Type B pancreatic cell (in vitro differentiated cells): Measurements from ENCODE around the gene TYROBP. TPM values are rescaled to one million over a fixed set of nuclear protein-coding genes. Genes with fewer than 3 reads are reported as not detected.

Source experiments
- DNase-seq: peaks from one replicate; pipeline ENCODE4 v3.0.0; 2021; ENCODE audit warnings: mixed read lengths; ENCODE audit not compliant: unreplicated experiment; ENCODE audit errors: extremely low spot score
- H3K27ac Mint-ChIP-seq: 2 replicates; pipeline ENCODE4 v1.8.0; 2021; ENCODE audit warnings: mild to moderate bottlenecking, mixed read lengths
- H3K27me3 Mint-ChIP-seq: 2 replicates; pipeline ENCODE4 v1.8.0; 2021; ENCODE audit warnings: mixed read lengths
- H3K36me3 Mint-ChIP-seq: 2 replicates; pipeline ENCODE4 v1.8.0; 2021; ENCODE audit warnings: mixed read lengths
- H3K4me1 Mint-ChIP-seq: one replicate; pipeline ENCODE4 v1.8.0; 2021; ENCODE audit warnings: mixed read lengths; ENCODE audit not compliant: unreplicated experiment
- H3K4me3 Mint-ChIP-seq: 2 replicates; pipeline ENCODE4 v1.8.0; 2021; ENCODE audit warnings: mild to moderate bottlenecking, mixed read lengths
- H3K9me3 Mint-ChIP-seq: 2 replicates; pipeline ENCODE4 v1.8.0; 2021; ENCODE audit warnings: mixed read lengths
- total RNA-seq: library from RNA; stranded (reverse); gene quantifications from 2 replicates; pipeline ENCODE4 v1.2.1, GENCODE V29; 2021; ENCODE audit warnings: low replicate concordance
- TF ChIP-seq, protein P1 (sequence below): fragments of 200-600 bp; sonication (generic); conservative IDR thresholded peaks from 2 replicates; pipeline ENCODE4 v1.5.0; 2021; ENCODE audit warnings: antibody characterized with exemption, mild to moderate bottlenecking

Gene TYROBP
- total RNA-seq, 1 donor from 2014 or later, result not detected

DNA sequence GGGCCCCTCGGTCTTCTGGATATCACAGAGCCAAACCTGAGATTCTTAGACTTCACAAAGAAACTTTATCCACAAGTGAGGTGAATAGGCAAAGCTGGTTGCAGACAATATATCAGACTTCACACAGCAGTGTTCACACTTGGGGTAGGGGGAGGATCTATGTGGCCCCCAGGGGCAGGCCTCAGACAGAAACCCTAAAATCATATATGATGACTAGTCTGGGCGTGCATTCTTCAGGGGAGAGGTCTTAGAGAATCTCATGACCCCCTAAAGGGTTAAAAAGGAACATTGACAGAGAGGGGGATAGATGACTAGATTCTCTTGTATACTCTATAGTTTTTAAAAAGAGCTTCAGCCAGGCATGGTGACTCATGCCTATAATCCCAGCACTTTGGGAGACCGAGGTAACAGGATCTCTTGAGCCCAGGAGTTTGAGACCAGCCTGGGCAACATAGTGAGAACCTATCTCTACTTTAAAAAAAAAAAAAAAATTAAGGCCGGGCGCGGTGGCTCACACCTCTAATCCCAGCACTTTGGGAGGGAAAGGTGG lies 2.8 kb downstream of the TYROBP start:
- Mint-ChIP-seq H3K4me3 (no peak overlapping the region), H3K9me3 (no peaks in the 10 kb centered on the region), H3K27ac (no peak overlapping the region), H3K4me1 (peaks cover 17% of the 10 kb centered on the region), H3K27me3 (peaks cover 22% of the 10 kb centered on the region), H3K36me3 (no peaks in the 10 kb centered on the region)
- DNase-seq, result no peak
- TF ChIP-seq, protein P1, sequence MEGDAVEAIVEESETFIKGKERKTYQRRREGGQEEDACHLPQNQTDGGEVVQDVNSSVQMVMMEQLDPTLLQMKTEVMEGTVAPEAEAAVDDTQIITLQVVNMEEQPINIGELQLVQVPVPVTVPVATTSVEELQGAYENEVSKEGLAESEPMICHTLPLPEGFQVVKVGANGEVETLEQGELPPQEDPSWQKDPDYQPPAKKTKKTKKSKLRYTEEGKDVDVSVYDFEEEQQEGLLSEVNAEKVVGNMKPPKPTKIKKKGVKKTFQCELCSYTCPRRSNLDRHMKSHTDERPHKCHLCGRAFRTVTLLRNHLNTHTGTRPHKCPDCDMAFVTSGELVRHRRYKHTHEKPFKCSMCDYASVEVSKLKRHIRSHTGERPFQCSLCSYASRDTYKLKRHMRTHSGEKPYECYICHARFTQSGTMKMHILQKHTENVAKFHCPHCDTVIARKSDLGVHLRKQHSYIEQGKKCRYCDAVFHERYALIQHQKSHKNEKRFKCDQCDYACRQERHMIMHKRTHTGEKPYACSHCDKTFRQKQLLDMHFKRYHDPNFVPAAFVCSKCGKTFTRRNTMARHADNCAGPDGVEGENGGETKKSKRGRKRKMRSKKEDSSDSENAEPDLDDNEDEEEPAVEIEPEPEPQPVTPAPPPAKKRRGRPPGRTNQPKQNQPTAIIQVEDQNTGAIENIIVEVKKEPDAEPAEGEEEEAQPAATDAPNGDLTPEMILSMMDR, result no peak

DNA sequence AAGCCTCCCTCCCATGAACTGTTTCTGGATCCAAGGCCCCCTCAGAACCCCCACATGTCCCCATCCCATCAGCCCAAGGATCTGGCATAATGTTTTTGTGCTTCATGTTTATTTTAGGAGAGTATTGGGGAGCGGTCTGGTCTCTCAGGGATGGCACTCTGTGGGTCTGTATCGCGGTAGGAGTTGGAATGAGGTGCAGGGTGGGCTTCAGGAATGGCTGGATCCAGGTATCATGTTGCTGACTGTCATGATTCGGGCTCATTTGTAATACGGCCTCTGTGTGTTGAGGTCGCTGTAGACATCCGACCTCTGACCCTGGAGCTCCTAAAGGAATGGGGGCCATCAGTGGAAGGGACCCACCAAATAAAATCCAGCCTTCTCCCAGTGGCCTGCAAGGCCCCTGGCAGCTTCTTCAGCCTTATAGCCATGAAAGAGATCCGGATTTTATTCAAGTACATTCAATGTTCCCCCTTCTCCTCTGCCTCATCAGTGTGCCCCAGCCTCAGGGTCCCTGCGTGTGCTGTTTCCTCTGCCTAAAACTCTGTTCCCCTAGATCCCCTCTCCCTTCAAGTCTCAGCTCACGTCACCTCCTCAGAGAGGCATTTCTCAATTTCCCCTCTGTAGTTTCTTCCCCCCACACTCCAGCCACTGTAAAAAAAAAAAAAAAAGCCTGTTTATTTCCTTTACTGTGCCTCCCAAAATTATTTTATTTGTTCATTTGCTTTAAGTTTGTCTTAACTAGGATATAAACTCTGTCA lies 3.6 kb downstream of the TYROBP start:
- Mint-ChIP-seq H3K36me3 (no peaks in the 10 kb centered on the region), H3K9me3 (no peaks in the 10 kb centered on the region), H3K27ac (no peak overlapping the region), H3K4me1 (peaks cover 17% of the 10 kb centered on the region), H3K4me3 (no peak overlapping the region), H3K27me3 (peaks cover 22% of the 10 kb centered on the region)
- no peak for DNase-seq
- TF ChIP-seq, protein P1, result no peak

DNA sequence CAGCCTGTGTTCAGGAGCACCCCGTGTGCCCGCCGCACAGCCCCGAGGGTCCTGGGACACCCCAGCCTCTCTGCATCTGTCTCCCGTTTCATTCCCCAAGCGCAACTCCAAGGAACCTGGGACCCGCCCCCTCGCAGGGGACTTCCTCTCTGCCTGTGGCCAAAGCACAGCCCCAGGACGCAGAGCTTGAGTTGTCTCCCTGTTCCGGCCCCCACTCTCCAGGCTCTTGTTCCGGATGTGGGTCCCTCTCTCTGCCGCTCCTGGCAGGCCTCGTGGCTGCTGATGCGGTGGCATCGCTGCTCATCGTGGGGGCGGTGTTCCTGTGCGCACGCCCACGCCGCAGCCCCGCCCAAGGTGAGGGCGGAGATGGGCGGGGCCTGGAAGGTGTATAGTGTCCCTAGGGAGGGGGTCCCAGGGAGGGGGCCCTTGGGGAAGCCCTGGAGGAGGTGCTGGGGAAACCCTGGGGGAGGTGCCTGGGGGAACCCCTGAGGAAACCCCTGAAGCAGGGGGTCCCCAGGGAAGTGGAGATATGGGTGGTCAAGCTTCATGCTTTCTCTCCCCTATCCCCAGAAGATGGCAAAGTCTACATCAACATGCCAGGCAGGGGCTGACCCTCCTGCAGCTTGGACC lies 4.4 kb downstream of the TYROBP start:
- peaks cover 17% of the 10 kb centered on the region for H3K4me1 Mint-ChIP-seq
- peaks cover 22% of the 10 kb centered on the region for H3K27me3 Mint-ChIP-seq
- peak overlapping the region; percentile 66 for H3K4me3 Mint-ChIP-seq
- H3K27ac Mint-ChIP-seq, result peak overlapping the region; percentile 64
- H3K36me3 Mint-ChIP-seq, result no peaks in the 10 kb centered on the region
- TF ChIP-seq, protein P1, result no peak
- no peak for DNase-seq
- H3K9me3 Mint-ChIP-seq, result no peaks in the 10 kb centered on the region

DNA sequence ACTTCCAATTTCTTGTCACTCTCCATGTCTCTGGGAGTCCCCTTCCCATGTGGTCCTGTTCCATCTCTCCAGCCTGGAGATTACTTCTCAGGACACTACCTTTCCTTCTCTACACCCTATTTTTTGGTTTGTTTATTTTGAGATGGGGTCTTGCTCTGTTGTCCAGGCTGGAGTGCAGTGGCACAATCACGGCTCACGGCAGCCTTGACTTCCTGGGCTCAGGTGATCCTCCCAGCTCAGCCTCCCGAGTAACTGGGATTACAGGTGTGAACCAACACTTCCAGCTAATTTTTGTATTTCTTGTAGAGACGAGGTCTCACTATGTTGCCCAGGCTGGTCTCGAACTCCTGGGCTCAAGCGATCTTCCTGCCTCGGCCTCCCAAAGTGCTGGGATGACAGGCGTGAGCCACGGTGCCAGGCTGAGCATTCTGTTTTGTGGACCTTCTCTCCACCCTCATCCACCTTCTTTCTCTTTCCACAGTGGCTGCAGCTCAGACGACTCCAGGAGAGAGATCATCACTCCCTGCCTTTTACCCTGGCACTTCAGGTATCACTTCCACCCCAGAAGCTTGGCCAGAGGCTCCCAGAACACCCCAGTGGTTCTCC lies 5.1 kb downstream of the TYROBP start:
- H3K9me3 Mint-ChIP-seq, result no peaks in the 10 kb centered on the region
- peak overlapping the region; percentile 66 for H3K4me3 Mint-ChIP-seq
- DNase-seq, result no peak

More for the DNA sequence above, 5.1 kb downstream of the TYROBP start:
- H3K27ac Mint-ChIP-seq, result peak overlapping the region; percentile 64
- no peaks in the 10 kb centered on the region for H3K36me3 Mint-ChIP-seq
- H3K4me1 Mint-ChIP-seq, result peaks cover 17% of the 10 kb centered on the region
- TF ChIP-seq, protein P1, result no peak
- H3K27me3 Mint-ChIP-seq, result peaks cover 22% of the 10 kb centered on the region
